GM12878 (cell line): ENCODE results near the gene FBXL17. TPM values are rescaled to one million over a fixed set of nuclear protein-coding genes. Genes with fewer than 3 reads are reported as not detected.

Experiments
- EZH2 ChIP-seq: IDR thresholded peaks from 2 replicates; pipeline ENCODE4 v1.6.1; 2012; ENCODE audit warnings: low read depth, mild to moderate bottlenecking, control low read depth, inconsistent platforms, low read length, borderline replicate concordance; ENCODE audit not compliant: control insufficient read depth
- NFYA ChIP-seq: IDR thresholded peaks from 2 replicates; pipeline ENCODE4 v1.6.1; 2011; ENCODE audit warnings: low read depth, mild to moderate bottlenecking, low read length, improper control_type of control experiment, borderline replicate concordance
- NFYB ChIP-seq: IDR thresholded peaks from 2 replicates; pipeline ENCODE4 v1.6.1; 2011; ENCODE audit warnings: low read depth, mild to moderate bottlenecking, low read length, improper control_type of control experiment, moderate library complexity; ENCODE audit not compliant: insufficient read depth
- NR2F1 ChIP-seq: fragments of 450-650 bp; conservative IDR thresholded peaks from 2 replicates; pipeline ENCODE4 v1.6.1; 2017; ENCODE audit warnings: mild to moderate bottlenecking
- PML ChIP-seq: IDR thresholded peaks from 2 replicates; pipeline ENCODE4 v1.6.1; 2012; ENCODE audit warnings: low read length, inconsistent platforms
- POU2F2 ChIP-seq: IDR thresholded peaks from 3 replicates; pipeline ENCODE4 v1.6.1; 2011; ENCODE audit warnings: low read depth, mild to moderate bottlenecking, low read length, borderline replicate concordance
- RFX5 ChIP-seq: IDR thresholded peaks from 2 replicates; pipeline ENCODE4 v1.6.1; 2011; ENCODE audit warnings: low read depth, low read length, improper control_type of control experiment
- STAT1 ChIP-seq: fragments of 450-650 bp; conservative IDR thresholded peaks from 2 replicates; pipeline ENCODE4 v1.6.1; 2014; ENCODE audit warnings: antibody characterized with exemption, mild to moderate bottlenecking
- SUZ12 ChIP-seq: fragments of 200-600 bp; sonication (generic); IDR thresholded peaks from one replicate; pipeline ENCODE4 v1.6.1; 2018; ENCODE audit warnings: antibody characterized with exemption, mild to moderate bottlenecking; ENCODE audit not compliant: unreplicated experiment
- ZBED1 ChIP-seq: IDR thresholded peaks from 2 replicates; pipeline ENCODE4 v1.6.1; 2016; ENCODE audit warnings: borderline replicate concordance
- polyA plus RNA-seq, 11 experiments: library from polyadenylated mRNA; depleted of rRNA in 4 of 11; unstranded in 6 of 11; stranded (reverse) in 5 of 11; fragments of >200 nt; fragmentation: Nextera tagmentation in 4 of 11; fragmentation: Illumina TruSeq in 1 of 11; extraction: Ambion mirVana in 4 of 11; extraction: Trizol in 1 of 11; gene quantifications; 1 replicate in 1 of 11; 2 replicates in 10 of 11; pipeline versions ENCODE4 v1.2.1 to v1.2.3, GENCODE V29; 2011 to 2016; ENCODE audit warnings: inconsistent platforms in 2 of 11, missing spikeins in 2 of 11, low read depth in 1 of 11
- total RNA-seq, 4 experiments: library from RNA; depleted of rRNA in 3 of 4; stranded (reverse); fragments of >200 nt in 3 of 4; fragmentation: Illumina TruSeq in 1 of 4; extraction: Trizol in 1 of 4; gene quantifications; 2 replicates each; pipeline versions ENCODE4 v1.2.1 to v1.2.3, GENCODE V29; 2013 to 2021
- TF ChIP-seq, protein P1 (sequence below): IDR thresholded peaks from 2 replicates; pipeline ENCODE4 v1.6.1; 2011; ENCODE audit warnings: mild to moderate bottlenecking, low read depth, low read length, moderate library complexity; ENCODE audit not compliant: insufficient replicate concordance
- TF ChIP-seq, protein P2 (sequence below): fragments of 450-650 bp; IDR thresholded peaks from 2 replicates; pipeline ENCODE4 v1.6.1; 2017; ENCODE audit warnings: mild to moderate bottlenecking, moderate library complexity
- TF ChIP-seq, protein P3 (sequence below): IDR thresholded peaks from 2 replicates; pipeline ENCODE4 v1.6.1; 2012; ENCODE audit warnings: mild to moderate bottlenecking, low read depth, low read length
- TF ChIP-seq, protein P4 (sequence below): fragments of 150-350 bp; IDR thresholded peaks from 2 replicates; pipeline ENCODE4 v1.6.1; 2014; ENCODE audit warnings: mild to moderate bottlenecking, low read depth, low read length

FBXL17 gene
- total and polyA plus RNA-seq, 10 of the 15 experiments (the other 5 are each of a cell fraction or from before 2014, with no cell fraction given) = 0.88 to 9.0 (median 4.4) TPM

DNA sequence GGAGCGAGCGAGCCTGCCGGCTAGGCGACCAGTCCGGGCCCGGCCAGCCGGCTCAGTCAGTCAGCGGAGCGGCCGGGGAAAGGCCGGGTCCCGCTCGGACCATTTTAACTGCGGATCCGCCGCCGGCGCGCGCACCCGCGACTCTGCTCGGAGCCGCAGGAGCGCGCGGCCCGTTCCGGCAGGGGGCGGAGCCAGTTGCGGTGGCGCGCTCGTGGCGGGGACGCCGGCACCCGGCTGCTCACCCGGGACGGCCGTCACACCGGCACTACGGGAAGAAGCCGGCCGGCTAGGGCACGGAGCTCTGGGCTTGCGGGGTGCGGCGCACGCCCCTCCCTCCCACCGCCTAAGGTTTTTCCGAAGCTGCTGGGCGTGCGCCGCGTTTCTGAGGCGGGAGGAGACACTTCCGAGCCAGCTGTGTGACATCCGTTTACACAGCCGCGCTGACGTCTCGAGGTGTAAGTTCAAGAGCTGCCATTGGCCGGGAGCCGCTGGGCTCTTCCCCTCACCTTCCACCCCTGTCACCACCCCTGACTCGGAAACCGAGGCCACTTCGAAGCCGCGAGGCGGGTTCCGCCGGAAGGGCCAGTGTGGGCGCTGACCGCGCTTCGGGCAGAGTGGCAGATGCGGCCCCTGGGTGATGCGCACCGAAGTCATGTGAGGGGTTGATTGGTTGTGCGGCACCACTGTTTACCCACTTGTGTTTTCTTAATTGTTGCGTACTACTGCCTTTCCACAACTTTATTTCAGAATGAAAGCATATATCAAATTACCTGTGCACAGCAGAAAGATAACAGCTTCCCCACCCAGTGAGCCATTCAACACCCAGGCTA lies at the start of gene FBXL17 (continued):
- TF ChIP-seq NFYA (no peak), EZH2 (no peak), RFX5 (peak; percentile 50; the same call in 1 of the 2 replicates), STAT1 (no peak), NFYB (peak; percentile 55; the same call in 1 of the 2 replicates), SUZ12 (no peak), NR2F1 (peak; percentile 86), POU2F2 (peak; percentile 71; the same call in 1 of the 3 replicates), ZBED1 (peak; percentile 60; the same call in 1 of the 2 replicates), PML (peak; percentile 71)
- TF ChIP-seq, protein P1, sequence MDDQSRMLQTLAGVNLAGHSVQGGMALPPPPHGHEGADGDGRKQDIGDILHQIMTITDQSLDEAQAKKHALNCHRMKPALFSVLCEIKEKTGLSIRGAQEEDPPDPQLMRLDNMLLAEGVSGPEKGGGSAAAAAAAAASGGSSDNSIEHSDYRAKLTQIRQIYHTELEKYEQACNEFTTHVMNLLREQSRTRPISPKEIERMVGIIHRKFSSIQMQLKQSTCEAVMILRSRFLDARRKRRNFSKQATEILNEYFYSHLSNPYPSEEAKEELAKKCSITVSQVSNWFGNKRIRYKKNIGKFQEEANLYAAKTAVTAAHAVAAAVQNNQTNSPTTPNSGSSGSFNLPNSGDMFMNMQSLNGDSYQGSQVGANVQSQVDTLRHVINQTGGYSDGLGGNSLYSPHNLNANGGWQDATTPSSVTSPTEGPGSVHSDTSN = no peak
- TF ChIP-seq, protein P2, sequence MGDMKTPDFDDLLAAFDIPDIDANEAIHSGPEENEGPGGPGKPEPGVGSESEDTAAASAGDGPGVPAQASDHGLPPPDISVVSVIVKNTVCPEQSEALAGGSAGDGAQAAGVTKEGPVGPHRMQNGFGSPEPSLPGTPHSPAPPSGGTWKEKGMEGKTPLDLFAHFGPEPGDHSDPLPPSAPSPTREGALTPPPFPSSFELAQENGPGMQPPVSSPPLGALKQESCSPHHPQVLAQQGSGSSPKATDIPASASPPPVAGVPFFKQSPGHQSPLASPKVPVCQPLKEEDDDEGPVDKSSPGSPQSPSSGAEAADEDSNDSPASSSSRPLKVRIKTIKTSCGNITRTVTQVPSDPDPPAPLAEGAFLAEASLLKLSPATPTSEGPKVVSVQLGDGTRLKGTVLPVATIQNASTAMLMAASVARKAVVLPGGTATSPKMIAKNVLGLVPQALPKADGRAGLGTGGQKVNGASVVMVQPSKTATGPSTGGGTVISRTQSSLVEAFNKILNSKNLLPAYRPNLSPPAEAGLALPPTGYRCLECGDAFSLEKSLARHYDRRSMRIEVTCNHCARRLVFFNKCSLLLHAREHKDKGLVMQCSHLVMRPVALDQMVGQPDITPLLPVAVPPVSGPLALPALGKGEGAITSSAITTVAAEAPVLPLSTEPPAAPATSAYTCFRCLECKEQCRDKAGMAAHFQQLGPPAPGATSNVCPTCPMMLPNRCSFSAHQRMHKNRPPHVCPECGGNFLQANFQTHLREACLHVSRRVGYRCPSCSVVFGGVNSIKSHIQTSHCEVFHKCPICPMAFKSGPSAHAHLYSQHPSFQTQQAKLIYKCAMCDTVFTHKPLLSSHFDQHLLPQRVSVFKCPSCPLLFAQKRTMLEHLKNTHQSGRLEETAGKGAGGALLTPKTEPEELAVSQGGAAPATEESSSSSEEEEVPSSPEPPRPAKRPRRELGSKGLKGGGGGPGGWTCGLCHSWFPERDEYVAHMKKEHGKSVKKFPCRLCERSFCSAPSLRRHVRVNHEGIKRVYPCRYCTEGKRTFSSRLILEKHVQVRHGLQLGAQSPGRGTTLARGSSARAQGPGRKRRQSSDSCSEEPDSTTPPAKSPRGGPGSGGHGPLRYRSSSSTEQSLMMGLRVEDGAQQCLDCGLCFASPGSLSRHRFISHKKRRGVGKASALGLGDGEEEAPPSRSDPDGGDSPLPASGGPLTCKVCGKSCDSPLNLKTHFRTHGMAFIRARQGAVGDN = peak; percentile 82
- TF ChIP-seq, protein P3, sequence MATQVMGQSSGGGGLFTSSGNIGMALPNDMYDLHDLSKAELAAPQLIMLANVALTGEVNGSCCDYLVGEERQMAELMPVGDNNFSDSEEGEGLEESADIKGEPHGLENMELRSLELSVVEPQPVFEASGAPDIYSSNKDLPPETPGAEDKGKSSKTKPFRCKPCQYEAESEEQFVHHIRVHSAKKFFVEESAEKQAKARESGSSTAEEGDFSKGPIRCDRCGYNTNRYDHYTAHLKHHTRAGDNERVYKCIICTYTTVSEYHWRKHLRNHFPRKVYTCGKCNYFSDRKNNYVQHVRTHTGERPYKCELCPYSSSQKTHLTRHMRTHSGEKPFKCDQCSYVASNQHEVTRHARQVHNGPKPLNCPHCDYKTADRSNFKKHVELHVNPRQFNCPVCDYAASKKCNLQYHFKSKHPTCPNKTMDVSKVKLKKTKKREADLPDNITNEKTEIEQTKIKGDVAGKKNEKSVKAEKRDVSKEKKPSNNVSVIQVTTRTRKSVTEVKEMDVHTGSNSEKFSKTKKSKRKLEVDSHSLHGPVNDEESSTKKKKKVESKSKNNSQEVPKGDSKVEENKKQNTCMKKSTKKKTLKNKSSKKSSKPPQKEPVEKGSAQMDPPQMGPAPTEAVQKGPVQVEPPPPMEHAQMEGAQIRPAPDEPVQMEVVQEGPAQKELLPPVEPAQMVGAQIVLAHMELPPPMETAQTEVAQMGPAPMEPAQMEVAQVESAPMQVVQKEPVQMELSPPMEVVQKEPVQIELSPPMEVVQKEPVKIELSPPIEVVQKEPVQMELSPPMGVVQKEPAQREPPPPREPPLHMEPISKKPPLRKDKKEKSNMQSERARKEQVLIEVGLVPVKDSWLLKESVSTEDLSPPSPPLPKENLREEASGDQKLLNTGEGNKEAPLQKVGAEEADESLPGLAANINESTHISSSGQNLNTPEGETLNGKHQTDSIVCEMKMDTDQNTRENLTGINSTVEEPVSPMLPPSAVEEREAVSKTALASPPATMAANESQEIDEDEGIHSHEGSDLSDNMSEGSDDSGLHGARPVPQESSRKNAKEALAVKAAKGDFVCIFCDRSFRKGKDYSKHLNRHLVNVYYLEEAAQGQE = 0 out of 2 replicates have a peak, but pooled peaks have one; percentile 22
- TF ChIP-seq, protein P4, sequence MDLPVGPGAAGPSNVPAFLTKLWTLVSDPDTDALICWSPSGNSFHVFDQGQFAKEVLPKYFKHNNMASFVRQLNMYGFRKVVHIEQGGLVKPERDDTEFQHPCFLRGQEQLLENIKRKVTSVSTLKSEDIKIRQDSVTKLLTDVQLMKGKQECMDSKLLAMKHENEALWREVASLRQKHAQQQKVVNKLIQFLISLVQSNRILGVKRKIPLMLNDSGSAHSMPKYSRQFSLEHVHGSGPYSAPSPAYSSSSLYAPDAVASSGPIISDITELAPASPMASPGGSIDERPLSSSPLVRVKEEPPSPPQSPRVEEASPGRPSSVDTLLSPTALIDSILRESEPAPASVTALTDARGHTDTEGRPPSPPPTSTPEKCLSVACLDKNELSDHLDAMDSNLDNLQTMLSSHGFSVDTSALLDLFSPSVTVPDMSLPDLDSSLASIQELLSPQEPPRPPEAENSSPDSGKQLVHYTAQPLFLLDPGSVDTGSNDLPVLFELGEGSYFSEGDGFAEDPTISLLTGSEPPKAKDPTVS = no peak
